TTC549 (cell line): Measurements from ENCODE around the gene RAB8A.
"Not testable (repeated sequence)": the region's sequence is repeated elsewhere in the genome, so short reads cannot be mapped to it uniquely, and the experiment has no call there.

ENCODE experiments used
- FAIRE-seq: peaks from 2 replicates; lab custom pipeline; 2012; peaks lifted over from hg19 to GRCh38; lab: Jason Lieb, UNC

RAB8A gene

DNA sequence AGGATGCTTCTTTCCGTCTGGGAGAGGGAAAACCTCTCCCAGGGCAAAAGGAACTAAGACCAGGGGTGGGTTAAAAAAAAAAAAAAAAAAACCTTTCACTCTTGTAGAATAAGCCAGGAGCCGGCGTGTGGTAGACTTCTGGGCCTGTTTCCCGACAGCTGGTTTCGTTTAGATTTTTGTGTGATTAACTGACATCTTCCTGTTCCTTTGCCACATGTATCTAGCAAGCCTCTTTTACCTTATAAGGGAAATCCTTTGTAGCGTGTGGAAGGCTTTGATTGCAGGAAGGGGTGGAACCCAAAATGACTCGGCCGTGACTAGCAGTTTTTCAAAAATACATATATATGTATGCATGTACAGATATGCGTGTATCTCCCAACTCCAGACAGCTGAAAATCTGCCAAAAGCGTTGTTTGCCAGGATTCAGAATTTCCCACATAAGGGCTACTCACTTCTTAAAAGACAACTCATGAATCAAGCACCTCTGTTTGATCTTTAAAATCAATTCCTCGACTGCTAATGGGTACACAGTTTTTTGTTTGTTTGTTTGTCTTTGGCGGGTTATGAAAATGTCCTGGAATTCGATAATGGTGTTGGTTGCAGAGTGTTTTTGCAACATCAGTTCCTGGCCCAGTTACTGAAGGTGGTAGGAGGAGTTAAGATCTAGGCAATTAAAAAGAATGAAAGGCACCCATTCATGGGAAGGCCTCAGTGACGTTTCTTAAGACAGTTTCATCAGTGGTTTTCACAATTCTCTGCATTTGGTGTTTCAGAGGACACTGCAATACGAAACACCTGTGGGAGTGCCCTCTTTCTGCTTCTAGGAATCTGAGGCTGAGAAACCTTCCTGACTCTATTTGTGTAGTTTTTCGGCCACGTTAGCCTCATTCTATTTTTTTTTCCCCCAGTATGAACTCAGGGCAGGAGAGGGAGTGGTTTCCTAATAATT lies 32.7 kb upstream of the RAB8A start:
- FAIRE-seq = no peak

DNA sequence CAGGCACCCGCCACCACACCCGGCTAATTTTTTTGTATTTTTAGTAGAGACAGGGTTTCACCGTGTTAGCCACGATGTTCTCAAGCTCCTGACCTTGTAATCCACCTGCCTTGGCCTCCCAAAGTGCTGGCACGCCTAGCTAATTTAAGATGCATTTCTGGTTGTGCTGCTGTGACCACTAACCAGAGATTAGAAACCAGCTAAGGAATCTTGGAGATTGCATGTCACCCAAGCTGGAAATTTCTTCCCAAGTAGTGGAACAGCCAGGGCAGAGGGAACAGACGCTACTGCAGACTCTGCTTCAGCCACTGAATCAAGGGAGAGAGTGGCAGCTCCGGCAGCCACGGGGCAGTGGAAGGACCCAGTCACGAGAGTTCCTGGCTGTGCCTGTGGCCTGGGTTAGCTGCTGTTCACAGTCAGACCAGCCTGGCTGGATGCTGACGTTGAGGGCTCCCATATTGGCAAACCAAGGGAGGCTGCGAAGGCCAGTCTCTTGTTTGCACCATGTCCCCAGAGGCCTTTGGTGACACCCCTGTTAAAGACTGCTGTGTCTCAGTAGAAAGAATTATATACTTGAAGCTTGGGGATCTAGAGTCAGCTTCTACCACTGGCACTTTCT lies 27.5 kb upstream of the RAB8A start:
- no peak for FAIRE-seq

DNA sequence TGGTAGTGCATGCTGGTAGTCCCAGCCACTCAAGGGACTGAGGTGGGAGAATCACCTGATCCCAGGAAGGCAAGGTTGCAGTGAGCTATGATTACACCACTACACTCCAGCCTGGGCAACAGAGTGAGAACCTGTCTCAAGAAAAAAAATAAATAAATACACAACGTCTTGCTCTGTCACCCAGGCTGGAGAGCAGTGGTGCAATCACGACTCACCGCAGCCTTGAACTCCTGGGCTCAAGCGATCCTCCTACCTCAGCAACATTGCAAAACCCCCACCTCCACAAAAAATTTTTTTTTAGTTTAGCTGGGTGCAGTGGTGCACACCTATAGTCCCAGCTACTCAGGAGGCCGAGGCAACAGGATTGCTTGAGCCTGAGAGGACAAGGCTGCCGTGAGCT lies 26.6 kb upstream of the RAB8A start:
- no peak for FAIRE-seq

DNA sequence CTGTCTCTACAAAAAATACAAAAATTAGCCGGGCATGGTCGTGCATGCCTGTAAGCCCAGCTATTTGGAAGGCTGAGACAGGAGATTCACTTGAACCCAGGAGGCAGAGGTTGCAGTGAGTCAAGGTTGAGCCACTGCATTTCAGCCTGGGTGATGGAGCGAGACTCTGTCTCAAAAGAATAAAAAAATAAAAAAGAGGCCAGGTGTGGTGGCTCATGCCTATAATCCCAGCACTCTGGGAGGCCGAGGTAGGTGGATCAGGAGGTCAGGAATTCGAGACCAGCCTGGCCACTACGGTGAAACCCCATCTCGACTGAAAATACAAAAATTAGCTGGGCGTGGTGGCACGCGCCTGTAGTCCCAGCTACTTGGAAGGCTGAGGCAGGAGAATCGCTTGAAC lies 24.3 kb upstream of the RAB8A start:
- FAIRE-seq = not testable (repeated sequence)

DNA sequence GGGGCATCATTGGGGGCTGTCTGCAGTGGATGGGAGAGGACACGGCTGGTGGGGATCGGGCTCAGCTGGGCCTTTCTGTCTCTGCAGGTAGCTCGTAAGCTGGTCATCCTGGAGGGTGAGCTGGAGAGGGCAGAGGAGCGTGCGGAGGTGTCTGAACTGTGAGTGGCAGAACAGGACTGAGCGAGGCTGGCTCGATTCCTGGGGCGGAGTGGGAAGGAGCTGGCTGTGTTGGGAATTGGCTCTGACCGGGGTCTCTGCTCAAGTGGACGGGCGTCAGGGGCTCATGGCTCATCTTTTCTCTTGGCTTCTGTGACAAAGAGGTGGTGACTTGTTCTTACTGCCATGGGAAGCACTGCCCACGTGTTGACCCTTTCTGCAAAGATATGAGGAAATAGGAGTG lies 23.7 kb upstream of the RAB8A start:
- FAIRE-seq = no peak

DNA sequence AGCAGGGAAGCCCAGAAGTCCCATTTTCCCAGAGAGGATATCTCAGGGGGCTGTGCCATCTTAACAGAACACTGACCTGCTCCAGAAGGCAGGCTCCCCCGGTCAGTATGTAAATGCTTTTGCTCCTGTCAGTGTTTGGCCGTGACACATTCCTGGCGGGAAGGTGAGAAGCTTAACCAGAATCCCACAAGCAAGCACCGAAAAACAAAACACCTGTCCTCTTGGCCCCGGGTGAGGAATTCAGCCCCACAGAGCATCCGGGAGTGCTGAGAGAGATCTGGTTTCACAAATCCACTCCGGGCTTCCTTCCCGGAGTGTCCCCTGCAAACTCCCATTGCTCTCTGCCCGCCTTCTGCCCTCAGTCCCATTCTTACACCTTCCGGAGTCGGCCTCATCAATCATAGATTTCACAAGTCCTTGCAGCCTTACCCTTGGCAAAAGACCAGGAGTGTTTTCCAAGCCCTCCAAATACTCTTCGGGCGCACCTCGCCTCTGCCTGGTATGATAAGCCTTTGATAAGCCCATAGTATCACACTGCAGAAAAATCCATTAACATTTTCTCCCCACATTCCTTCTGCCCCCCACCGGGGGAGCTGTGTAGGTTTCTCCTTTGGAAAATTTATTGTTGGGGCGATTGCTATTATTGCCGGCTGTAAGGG lies 23.2 kb upstream of the RAB8A start:
- no peak for FAIRE-seq

DNA sequence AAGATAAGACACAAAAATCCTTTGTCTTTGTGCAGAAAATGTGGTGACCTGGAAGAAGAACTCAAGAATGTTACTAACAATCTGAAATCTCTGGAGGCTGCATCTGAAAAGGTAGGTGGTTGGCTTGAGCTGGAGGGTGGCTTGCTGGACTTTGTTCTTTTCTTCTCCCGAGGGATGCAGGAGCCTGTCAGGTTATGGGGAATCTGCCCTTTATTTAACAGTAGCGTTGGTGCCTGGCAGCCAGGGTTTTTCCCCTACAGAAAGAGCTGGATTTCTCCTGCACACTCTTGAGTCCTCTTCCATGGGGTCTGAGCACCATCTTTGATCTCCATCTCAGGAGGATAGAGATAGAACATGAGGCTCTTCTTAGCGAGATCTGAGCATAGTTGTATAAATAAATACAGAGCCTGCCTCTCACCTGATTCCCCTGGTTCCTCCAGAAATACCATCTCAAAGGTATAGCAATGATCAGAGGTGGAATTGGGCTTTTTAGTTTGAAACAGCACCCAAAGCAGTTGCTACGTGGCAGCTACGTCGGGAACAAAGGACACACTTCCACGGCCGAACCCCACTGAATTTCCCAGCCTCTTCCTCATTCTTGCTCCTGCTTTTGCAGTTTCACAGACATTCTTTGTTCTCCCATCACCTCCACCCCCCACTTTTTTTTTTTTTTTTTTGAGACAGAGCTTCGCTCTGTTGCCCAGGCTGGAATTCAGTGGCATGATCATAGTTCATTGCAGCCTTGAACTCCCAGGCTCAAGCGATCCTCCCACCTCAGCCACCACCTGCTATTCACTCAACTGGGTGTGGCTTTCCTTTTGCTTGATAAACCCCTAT lies 22.5 kb upstream of the RAB8A start:
- no peak for FAIRE-seq

DNA sequence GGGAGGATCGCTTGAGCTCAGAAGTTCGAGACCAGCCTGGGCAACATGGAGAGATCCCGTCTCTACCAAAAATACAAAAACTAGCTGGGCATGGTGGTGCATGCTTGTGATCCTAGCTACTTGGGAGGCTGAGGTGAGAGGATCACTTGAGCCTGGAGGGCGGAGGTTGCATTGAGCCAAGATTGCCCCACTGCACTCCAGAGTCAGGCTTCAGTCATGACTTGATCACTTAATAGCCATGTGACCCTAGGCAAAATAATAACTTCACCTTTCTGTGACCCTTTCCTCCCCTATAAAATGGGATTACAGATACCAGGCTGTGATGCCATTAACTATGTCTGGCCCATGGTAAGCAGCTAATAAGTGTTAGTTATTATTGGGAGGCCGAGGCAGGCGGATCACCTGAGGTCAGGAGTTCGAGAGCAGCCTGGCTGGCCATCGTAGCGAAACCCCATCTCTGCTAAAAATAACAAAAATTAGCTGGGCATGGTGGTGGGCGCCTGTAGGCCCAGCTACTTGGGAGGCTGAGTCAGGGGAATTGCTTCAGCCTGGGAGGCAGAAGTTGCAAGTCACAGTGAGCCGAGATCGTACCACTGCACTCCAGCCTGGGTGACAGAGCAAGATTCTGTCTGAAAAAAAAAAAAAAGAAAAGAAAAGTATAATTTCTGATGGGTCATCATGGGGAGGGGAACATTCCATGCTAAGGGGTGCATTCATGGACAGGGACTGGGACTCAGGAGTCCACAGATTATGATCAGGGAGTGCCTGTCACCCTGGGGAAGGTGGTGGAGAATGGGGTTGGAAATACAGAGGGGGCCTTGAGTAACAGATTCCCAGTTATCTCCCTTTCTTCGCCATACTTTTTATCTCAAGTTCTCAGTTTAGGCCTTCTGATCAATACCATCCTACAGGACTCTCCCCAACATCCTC lies 19.9 kb upstream of the RAB8A start:
- FAIRE-seq = no peak

DNA sequence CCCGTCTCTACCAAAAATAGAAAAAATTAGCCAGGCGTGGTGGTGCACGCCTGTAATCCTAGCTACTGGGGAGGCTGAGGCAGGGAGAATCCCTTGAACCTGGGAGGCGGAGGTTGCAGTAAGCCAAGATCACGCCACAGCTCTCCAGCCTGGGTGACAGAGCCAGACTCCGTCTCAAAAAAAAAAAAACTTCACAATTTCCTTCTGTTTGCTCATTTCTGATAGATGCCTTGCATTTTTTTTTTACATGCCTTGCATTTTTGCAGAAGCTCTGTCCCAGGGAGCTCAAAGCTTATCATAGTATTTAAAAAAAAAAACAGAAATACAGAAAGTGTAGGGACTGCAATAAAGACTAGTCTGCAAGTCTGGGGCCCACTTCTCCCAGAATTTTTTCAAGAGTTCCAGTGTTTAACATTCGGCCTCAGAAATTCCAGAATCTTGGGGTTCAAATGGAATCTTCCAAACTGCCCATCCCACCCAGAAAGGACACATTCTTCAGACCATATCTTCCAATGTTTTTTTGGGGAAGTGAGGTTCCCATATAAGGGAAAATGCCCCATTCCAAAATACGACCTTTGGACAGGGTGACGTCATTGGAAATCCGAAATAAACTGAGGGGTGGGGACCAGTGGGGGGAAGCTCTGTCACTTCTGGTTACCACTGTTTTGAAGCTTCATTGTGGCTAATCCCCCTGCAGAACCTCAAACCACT lies 17.2 kb upstream of the RAB8A start:
- FAIRE-seq = no peak

DNA sequence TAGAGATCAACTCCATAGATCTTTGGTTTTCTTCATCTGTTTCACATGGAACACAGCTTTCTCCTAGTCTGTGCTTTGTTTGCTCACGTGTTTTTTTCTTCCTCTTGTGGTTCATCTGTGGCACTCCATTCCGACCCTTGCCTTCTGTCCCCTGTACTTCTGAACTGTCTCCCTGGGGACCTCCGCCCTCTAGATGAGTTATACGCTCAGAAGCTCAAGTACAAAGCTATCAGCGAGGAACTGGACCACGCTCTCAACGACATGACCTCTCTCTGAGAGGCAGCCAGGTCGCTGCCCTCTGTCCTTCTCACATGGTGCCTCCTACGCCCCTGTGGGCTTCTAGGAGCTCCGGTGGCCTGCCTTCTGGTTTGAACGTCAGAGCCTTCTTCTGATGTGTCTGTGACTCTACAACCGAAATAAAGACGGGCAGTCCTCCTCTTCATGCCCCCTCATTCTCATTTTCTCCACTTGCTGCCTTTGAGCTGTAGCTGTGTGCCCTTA lies 16.6 kb upstream of the RAB8A start:
- no peak for FAIRE-seq

DNA sequence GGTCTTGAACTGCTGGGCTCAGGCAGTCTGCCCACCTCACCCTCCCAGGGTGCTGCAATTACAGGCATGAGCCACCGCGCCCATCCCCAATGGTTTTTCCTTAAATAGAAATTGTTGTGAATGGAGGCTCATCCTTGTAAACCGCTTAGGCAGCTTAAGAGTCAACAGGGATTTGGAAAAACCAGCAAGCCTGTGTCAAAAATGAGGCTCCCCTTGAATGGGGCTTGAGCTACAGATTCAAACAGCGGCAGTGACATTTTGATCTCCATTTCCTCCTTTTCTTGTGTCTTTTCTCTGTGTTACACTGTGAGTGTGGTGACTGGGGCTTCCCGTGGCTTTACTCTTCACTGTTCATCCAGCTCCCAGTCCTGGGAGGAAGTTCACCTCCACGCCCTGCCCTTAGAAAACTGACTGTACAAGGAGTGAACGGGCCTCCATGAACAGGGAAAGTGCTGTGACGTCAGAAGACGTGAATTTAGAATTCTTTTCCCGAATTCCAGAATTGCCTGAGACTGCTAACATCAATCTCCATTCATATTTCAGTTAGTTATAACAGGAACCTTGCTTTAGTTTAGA lies 15.3 kb upstream of the RAB8A start:
- FAIRE-seq = no peak

DNA sequence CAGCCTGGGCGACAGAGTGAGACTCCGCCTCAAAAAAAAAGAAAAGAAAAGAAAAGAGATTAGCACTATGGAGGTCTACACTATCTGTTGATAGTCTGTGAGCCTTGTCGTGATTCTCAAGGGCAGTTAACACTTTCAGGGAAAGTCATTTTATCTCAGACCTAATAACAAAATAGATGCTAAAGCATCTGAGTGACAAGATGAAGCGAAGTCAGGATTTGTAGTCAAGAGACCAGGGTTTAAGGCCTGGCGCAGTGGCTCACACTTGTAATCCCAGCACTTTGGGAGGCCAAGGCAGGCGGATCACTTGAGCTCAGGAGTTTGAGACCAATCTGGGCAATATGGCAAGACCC lies 13.3 kb upstream of the RAB8A start:
- FAIRE-seq = no peak

DNA sequence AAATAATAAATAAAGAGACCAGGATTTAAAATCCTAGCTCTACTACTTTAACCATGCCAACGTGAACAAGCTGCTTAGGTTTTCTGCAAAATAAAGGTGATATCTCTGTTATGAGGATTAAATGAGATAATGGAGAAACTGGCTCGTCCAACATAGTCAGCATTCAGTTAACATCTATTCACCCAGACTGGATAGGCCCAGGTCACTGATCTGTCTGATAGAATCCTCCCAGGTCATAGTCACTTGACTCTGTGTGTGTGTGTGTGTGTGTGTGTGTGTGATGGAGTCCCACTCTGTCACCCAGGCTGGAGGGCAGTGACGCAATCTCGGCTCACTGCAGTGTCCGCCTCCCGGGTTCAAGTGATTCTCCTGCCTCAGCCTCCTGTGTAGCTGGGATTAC lies 12.9 kb upstream of the RAB8A start:
- FAIRE-seq = no peak

DNA sequence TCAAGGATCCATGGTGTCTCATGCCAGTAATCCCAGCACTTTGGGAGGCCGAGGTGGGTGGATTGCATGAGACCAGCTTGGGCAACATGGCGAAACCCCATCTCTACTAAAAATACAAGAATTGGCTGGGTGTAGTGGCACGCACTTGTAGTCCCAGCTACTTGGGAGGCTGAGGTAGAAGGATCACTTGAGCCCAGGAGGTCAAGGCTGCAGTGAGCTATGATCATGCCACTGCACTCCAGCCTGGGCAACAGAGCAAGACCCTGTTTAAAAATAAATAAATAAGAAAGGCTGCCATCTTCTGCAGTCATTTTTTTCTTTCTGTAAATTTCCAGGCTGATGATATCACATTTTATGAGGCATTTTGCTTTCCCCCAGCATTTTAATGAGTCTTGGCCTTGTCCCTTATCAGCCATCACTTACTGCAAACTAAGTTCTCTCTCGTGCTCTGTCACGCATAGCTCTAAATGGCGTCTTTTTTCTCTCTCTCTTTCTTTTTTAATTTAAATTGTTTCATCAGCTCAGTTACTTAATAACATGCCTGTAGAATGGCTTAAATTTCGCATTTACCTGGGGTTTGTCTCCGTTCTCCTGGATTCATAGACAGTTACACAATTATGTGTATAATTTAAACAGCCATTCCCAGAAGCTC lies 12.2 kb upstream of the RAB8A start:
- FAIRE-seq = not testable (repeated sequence)

DNA sequence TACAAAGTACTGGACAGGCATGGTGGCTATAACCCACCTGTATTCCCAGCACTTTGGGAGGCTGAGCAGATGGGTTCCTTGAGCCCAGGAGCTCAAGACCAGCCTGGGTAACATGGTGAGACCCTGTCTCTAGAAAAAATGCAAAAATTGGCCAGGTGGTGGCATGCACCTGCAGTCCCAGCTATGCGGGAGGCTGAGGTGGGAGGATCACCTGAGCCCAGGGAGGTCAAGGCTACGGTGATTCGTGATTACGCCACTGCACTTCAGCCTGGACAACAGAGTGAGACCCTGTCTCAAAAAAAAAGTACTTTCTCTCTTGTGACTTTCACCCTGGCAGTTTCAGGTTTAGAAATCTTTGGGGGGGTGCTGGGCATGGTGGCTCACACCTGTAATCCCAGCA lies 11.2 kb upstream of the RAB8A start:
- FAIRE-seq = no peak

DNA sequence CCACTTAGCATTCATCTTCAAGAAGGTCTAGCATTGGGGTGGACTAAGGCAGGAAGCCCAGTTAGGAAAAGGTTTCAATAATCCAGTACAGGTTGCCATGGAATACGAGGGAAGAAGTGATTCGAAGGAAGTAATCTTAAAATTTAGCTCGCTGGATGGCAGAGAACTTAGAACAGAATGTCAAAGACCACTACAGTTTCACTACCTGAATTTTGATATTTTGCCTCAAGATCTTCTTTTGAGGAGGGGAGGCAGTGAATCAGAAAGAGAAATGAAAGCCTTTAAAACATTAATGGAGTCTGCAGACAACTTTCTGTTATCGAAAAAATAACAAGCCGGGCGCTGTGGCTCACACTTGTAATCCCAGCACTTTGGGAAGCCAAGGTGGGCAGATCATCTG lies 7.0 kb upstream of the RAB8A start:
- no peak for FAIRE-seq

DNA sequence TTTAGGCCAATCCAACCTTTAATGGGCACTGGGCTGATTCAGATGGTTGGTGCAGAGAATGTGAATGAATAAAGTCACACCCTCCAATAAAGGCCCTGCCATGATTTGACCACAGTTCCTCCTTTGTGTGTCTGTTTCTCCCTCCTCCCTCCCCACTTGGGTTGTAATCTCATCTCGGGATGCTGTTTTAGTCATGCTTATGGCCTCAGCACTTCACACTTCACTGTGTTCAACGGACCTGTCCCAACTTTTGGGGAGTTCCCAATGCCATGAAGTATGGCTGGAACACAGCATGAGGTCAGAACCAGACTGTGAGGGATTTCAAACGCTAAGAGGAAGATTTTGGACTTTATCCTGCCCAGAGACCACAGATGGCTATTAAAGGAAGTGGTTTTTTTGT lies 5.6 kb upstream of the RAB8A start:
- peak; percentile 5 for FAIRE-seq

DNA sequence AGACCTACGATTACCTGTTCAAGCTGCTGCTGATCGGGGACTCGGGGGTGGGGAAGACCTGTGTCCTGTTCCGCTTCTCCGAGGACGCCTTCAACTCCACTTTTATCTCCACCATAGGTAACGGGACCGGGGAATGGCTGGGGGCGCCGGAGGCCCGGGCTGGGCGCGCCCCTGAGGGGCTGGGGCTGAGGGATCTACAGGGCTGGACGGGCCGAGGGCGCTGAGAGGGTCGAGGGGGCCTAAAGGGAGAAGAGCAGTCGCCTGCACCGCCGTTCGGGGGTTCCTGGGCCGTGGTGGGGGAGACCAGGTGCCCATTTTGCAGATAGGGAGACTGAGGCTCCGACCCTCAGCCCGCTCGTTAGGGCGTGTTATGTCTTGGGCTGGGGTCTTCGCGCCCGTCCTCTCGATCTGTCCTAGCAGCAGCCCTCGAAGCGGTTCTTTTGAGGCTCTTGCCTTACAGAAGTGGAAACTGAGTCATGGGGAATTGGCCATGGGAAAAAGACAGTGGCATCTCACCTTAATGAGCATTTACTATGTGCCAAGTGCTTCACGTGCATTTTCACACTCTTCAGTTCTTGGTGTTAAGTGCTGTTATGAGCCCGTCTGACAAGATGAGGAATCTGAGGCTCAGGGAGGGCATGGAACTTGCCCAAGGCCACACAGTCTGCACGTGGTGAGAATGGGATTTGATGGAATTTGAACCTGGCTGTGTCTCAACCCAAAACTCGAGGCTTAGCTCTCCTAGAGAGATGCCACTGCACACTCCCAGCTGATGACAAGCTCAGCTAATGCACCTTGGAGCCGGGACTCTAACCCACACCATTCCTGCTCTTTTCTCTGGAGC lies 442 bp downstream of the RAB8A start:
- no peak for FAIRE-seq

DNA sequence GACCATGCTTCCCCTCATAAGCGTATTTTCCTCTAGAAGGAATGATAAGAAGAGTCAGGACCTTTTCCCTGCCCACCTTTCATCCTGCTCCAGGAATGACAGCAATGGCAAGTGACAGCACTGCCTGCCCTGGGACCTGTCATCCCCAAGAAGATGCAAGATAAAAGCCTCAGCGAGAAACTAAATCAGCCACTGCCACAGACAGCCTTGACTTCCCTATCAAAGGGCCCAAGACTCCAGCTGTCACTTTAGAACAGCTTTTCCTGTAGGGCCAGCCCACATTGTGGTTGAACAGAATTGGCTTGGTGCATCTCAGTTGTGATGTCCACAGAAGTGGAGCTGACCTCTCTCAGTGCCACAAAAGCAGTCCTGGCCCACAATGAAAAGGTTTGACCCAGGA lies 1.1 kb downstream of the RAB8A start:
- FAIRE-seq = no peak
